GM12873 (cell line): ENCODE measurements around the gene OR6B1.

ENCODE experiments used
- CTCF ChIP-seq: IDR thresholded peaks from 2 replicates; pipeline ENCODE4 v1.5.1; 2012; ENCODE audit warnings: low read depth, mild to moderate bottlenecking, moderate library complexity, low read length, control low read depth; ENCODE audit not compliant: insufficient read depth; ENCODE audit errors: missing control alignments

Gene OR6B1

GRCh38 chr7:144000020-144000419, at the start of gene OR6B1:
TSS of gene OR6B1 (plus strand) at chr7:144000320. CDS start at chr7:144003997, 3,677 bp downstream.
- no peak for TF ChIP-seq CTCF

- TF ChIP-seq CTCF = no peak
Measured at GRCh38 chr7:143953421-143953820, 46.7 kb upstream of the OR6B1 start.

- TF ChIP-seq CTCF = no peak
Measured at GRCh38 chr7:143954135-143954534, 46.0 kb upstream of the OR6B1 start.

DNA sequence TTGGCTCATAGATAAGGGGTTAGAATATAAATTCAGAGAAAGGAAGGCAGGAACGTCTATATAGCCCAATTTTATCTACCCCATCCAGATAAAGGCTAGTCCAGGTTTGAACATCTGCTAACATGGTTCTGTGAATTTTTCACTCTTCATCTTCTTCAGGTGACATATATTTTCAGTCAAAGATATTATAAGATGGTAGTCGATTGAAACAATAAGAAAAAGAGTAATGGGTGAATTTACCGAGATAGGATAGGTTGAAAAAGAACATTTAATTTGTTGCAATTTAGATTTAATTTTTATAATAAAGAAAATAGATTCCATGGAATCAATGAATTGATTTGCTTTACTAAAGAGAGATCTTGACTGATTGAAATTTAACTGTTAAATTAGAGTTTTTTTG, 45.6 kb upstream of the OR6B1 start, which contains the start of gene OR2F1:
TSS of gene OR2F1 (plus strand) at position 301 of the 400 bp plus-strand sequence. CDS start 5,127 bp downstream, outside the sequence.
- TF ChIP-seq CTCF = no peak

DNA sequence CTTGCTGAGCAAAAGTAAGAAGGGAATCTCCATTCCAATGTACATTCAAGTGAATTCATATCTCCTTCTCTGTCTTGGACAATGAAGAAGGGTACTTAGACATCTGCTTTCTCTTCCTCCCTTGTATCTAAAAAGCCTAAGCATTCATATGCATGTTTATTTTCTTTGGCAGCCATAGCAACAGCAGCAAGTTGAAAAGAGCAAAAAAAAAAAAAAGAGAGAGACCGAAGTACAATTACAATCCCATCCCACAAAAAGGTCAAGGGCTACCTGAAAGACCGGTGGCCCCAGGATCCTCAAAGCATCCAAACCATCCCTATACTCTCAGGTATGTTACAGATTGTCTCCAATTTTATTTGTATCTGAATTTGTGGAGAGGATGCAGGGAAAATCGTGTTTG, 41.3 kb upstream of the OR6B1 start:
- TF ChIP-seq CTCF = no peak

DNA sequence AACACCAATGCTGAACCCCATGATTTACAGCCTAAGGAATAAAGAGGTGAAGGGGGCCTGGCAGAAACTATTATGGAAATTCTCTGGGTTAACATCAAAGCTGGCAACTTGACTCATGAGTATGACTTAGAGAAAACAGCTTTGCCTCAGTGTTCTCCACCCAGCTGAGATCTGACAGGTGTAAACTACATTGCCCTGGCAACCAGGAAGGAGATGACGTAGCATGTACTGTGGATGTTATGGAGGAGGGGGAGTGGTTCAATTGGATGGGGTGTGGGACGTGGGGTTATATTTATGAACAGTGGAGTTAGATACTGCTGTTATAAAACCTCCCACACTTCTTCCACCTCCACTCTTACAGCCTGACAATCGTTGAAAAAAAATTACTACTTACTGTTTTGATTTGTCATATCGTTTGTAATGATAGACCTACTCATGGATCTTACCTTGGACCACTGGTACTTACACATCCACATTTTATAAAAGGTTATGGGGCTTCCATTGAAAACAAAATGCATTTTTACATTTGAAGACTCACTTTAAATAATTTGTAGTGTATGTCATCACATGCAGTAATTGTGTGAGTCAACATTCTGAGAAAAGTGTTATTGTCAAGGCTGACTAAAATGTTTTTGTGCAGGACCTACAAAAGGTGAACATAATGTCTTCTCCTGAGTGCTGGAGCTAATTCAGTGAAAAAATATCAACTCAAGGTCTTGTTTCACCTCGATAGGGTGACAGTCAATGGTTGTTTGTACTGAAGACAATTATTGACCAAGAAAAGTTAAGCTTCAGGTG, 39.1 kb upstream of the OR6B1 start:
- no peak for TF ChIP-seq CTCF

DNA sequence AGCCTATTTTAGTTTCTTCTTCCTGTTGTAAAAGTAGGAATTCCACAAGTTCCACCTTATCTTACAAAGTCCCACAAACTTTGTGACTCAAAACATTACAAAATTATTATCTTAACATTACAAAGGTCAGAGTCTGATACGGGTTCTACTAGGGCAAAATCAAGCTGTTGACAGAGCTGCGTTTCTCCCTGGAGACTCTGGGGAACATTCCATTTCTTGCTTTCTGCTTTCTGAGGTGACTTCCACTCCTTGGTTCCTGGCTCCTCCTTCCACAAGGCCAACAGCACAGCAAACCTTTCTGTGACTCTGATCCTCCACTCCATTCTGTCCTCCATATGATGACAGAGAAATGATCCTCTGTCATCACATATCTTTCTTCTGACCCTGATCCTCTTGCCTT, 34.8 kb upstream of the OR6B1 start:
- no peak for TF ChIP-seq CTCF
